Skeletal muscle cell (primary cell): ENCODE data around the gene BBS9.

Experiments
- DNase-seq: peaks from one replicate; pipeline ENCODE4 v3.0.0-alpha.2; 2010; ENCODE audit warnings: low read depth
- H3K4me3 ChIP-seq: 2 replicates; pipeline ENCODE4 v1.5.1; 2011; ENCODE audit warnings: low read depth, mild to moderate bottlenecking, control low read depth, low read length, moderate library complexity

The BBS9 gene

DNA sequence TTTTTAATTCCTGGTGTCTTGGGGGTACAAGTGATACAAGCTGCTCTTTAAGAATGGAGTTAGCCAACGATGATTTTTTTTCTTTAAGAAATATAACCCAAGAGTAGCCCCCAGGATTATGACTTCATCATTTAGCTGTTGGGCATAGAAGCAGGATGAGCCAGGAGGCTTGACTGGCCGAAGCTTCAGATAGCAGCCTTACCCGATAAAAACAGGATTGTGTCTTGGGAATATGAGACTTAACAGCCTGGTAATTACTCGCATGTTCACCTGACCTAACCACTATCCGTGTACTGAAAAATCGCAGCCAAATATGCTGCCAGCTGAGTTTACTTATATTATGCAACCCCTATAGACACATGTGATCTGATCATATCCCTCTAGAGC lies 430.0 kb downstream of the BBS9 start:
- DNase-seq = no peak
- no peak overlapping the region for H3K4me3 ChIP-seq

GRCh38 chr7:33562996-33563395 lies 433.6 kb downstream of the BBS9 start:
- no peak for DNase-seq
- H3K4me3 ChIP-seq = no peak overlapping the region

DNA sequence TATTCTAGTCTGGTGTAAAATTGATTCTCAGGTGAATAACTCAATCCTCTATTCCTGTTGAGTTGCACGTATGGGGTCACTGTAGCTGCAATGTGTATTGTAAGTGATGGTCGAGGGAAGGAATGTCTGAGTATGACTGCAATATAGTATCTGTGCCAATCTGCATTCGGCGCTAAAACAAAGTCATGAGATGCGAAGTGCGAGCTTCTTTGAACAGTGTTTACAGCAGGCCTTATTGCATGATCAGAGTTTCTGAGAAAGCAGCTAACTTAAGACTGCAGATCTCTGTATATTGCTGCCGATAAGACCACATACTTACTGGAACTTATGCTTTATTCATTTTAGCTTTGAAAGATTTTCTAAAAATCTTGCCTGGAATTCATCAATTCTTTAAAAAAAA lies 434.3 kb downstream of the BBS9 start:
- DNase-seq = no peak
- H3K4me3 ChIP-seq = no peak overlapping the region

DNA sequence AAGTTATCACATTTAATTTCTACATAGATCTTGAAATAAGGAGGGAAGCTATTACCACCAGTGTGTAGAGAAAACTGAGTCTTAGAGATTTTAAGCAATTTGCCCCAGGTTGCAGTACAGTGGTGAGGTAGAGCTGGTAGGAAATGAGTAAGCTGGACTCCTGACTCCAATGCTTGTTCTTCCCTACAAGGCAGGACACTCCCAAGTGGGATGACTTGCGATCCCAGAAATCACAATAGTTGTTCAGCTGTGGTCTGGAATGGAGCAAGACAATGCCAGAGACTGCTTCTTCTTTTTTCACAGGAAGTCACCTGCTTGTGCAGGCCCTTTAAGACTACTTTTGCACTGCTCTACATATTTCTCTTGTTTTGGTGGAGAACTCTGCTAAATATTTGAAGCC lies 448.8 kb downstream of the BBS9 start:
- H3K4me3 ChIP-seq = no peak overlapping the region
- DNase-seq = no peak

DNA sequence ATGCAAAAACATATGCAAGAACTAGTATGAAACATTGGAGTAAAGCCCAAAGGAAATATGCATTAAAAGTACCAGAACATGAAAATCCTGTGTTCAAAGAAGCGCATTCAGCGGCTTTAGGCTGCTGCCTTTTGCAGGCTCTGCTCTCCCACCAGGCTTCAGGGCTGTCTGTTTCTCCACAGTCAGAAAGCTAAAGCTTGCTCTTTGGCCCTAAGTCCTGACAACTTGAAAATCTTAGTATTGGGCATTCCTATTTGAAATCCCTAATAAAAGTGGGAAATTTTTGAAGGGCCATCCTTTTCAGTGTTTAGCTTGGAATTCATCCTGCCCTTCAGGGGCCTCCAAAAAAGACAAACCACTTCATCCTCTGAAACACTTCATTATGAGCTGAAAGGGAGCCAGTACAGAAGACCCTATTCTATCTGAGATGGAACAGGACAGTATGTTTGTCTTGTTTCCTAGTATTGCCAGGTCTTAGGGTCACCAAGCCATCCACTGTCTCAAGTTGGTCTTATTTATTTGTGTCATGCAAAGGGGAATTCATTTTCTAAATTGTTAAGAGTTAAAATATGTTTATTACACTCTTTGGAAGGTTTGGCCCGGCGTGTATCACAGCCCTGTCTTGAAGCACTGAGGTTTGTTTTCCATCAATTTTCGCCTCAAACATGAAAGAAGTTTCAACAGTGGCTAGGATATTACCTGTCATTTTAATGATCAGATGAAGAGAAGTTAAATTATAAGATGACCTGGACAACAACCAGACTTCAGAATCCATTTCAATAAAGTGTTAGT lies 449.7 kb downstream of the BBS9 start:
- no peak for DNase-seq
- no peak overlapping the region for H3K4me3 ChIP-seq

GRCh38 chr7:33579673-33579960 lies 450.3 kb downstream of the BBS9 start:
- no peak overlapping the region for H3K4me3 ChIP-seq
- DNase-seq = no peak

DNA sequence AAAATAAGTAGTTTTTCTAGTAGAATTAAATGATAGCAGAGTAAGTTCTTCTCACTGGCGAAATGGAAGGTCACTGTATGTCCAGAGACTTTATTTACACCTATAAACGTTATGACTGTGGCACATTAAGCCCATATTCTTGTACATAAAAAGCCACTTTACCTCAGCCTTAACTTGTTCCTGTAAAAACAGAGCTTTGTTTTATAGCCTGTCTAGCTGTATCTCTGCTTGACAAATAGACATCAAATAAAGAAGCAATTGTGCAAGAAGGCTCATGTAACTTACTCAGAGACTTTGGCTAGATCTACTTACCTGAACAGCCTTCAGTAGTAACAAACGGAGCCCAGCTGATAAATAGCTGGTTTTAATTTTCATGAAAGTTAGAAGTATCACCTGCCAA lies 451.9 kb downstream of the BBS9 start:
- H3K4me3 ChIP-seq = no peak overlapping the region
- DNase-seq = no peak

DNA sequence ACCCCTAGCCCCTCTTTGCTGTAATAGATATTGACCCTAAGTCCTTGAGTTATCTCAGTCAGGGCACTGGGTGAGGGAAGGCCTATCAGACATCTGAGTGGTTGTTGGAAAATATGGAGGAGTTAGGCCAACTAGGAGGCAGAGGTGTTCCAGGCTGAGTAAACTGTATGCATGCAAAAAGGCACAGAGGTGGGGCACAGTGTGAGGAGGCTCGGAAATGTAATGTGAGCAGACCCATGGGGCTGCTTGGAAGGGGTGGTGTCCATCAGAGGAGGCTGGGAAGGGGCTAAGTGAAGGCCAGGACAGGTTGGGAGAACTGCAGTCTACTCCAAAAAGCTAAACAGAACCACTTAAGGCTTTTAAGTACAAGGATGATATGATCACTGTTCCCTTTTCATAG lies 452.7 kb downstream of the BBS9 start:
- no peak overlapping the region for H3K4me3 ChIP-seq
- DNase-seq = no peak

GRCh38 chr7:33582533-33582932 lies 453.2 kb downstream of the BBS9 start:
- DNase-seq = no peak
- no peak overlapping the region for H3K4me3 ChIP-seq

GRCh38 chr7:33589911-33590310 lies 460.5 kb downstream of the BBS9 start:
- no peak overlapping the region for H3K4me3 ChIP-seq
- DNase-seq = no peak

GRCh38 chr7:33590916-33591315 lies 461.6 kb downstream of the BBS9 start:
- peak; percentile 27 for DNase-seq
- no peak overlapping the region for H3K4me3 ChIP-seq

GRCh38 chr7:33591490-33591889 lies 462.1 kb downstream of the BBS9 start:
- DNase-seq = peak; percentile 21
- no peak overlapping the region for H3K4me3 ChIP-seq

DNA sequence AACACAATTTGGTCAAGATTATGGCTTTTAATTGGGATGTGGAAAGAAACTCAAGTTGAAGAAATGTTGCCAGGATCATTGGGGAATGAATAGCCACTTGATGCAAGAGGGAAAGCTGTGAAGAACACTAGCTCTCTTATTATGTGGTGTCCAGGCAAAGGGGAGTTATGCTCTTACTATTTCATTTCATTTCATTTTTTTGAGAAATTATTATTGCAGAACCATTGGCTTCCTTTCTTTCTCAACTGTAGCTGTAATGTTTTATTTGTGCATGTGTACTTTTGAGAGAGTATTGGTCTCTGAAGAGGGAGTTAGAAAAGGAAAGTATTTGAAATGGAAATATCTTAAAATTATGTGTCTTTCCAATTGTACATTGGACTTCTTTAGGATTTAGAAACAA lies 463.4 kb downstream of the BBS9 start:
- DNase-seq = no peak
- H3K4me3 ChIP-seq = no peak overlapping the region

DNA sequence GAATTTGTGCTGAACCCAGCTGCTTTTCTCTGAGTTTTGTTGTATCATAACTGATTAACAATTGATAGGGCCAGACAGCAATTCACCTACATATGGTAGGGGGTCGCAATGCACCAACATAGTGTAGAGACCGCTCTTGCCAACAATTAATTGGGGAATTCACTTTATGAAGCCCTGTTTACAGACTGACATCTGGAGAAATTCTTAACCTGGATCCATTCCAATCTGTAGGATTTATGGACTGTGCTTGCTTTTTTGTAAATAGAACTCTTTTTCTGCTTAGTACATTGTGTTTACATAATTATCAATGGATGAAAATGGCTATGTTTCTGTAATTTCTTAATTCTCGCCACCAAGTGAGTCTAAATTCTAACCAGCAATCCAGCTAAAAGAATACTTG lies 464.2 kb downstream of the BBS9 start:
- DNase-seq = no peak
- no peak overlapping the region for H3K4me3 ChIP-seq

GRCh38 chr7:33596686-33597085 lies 467.3 kb downstream of the BBS9 start:
- H3K4me3 ChIP-seq = no peak overlapping the region
- no peak for DNase-seq

- no peak for DNase-seq
- no peak overlapping the region for H3K4me3 ChIP-seq
These were observed 467.8 kb downstream of the BBS9 start for GRCh38 chr7:33597181-33597580.

DNA sequence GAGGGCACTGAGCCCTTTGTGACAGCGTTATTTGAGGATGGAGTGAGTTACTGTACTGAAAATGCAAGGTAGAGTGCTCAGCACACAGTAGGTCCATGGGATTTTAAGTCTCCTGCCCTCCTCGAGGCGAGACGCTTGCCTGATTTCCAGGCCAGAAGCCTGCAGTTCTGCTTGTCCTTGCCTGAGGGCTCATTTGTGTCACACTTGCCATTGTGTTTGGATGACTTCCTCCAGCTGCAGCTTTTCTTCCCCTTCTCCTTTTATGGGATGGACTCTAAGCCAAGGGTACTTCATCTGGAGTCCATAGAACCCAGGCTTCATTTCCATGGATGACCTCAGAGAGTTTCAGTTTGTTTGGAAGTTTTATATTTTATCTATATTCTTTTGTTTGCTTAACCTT lies 471.7 kb downstream of the BBS9 start:
- DNase-seq = no peak

DNA sequence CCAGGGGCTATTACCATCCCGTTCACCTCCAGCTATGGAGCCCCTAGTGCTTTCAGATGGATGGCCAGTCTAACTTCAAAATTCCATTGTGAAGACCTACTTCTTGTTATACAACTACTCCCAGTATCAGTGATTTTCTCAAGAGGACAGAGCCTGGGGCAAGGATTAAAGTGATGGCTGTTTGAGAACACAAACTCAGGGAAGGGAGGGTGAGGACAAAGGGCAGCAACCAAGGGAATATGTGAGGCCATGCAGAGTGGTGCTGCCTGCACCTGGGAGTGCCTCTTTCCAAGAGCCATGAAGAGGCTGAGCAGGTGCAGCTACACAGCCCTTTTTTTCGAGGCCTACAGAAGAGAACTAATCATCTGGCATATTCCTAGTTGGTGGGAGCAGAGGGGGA lies 472.5 kb downstream of the BBS9 start:
- DNase-seq = no peak
- no peak overlapping the region for H3K4me3 ChIP-seq

More for the DNA sequence above, 471.7 kb downstream of the BBS9 start:
- H3K4me3 ChIP-seq = no peak overlapping the region

- DNase-seq = no peak
- no peak overlapping the region for H3K4me3 ChIP-seq
These were observed 474.7 kb downstream of the BBS9 start for GRCh38 chr7:33604056-33604455.

DNA sequence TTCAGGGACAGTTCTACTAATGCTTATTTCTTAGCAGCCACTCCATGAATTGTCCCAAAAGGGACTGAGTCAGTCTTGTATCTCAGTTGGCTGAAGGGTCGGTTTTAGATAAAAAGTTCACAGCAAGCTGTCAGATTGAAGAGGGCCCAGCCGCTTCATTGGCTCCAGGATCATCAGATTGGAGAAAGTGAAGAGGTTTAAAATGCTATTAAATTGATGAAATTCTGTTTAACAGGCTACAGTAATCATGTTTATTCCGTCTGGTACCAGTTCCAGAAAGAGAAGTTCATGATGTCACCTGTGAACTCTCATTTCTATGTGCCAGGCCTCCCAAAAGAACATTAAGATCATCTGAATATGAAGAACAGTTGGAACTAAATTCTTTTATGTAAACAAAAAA lies 481.6 kb downstream of the BBS9 start:
- no peak for DNase-seq
- no peak overlapping the region for H3K4me3 ChIP-seq

GRCh38 chr7:33612442-33612841 lies 483.1 kb downstream of the BBS9 start:
- no peak overlapping the region for H3K4me3 ChIP-seq
- no peak for DNase-seq
